Parathyroid adenoma (tissue), 2 donors: ENCODE measurements around the gene PPP5C.
"Not testable (repeated sequence)": the region's sequence is repeated elsewhere in the genome, so short reads cannot be mapped to it uniquely, and the experiment has no call there.

Experiments
- H2AFZ ChIP-seq: fragments of 300-600 bp; sonication (generic); one replicate; pipeline ENCODE4 v1.7.0; 2017; ENCODE audit warnings: antibody characterized with exemption, mild to moderate bottlenecking
- H3K27ac ChIP-seq: fragments of 300-600 bp; sonication (generic); one replicate; pipeline ENCODE4 v1.7.0; 2017
- H3K27me3 ChIP-seq: fragments of 300-600 bp; sonication (generic); one replicate; pipeline ENCODE4 v1.7.0; 2017; ENCODE audit warnings: low read length; ENCODE audit not compliant: control insufficient read depth, insufficient read depth
- H3K36me3 ChIP-seq: fragments of 300-600 bp; sonication (generic); one replicate; pipeline ENCODE4 v1.7.0; 2017; ENCODE audit warnings: low read length; ENCODE audit not compliant: control insufficient read depth, insufficient read depth
- H3K4me1 ChIP-seq: fragments of 300-600 bp; sonication (generic); one replicate; pipeline ENCODE4 v1.7.0; 2017; ENCODE audit warnings: control low read depth
- H3K4me2 ChIP-seq: fragments of 300-600 bp; sonication (generic); one replicate; pipeline ENCODE4 v1.7.0; 2017; ENCODE audit warnings: low read length
- H3K4me3 ChIP-seq: fragments of 300-600 bp; sonication (generic); one replicate; pipeline ENCODE4 v1.7.0; 2017; ENCODE audit warnings: low read depth, low read length
- H3K79me2 ChIP-seq: fragments of 300-600 bp; sonication (generic); one replicate; pipeline ENCODE4 v1.7.0; 2017; ENCODE audit warnings: control low read depth
- H3K9ac ChIP-seq: fragments of 300-600 bp; sonication (generic); one replicate; pipeline ENCODE4 v1.7.0; 2017; ENCODE audit warnings: mild to moderate bottlenecking
- H3K9me3 ChIP-seq: fragments of 300-600 bp; sonication (generic); one replicate; pipeline ENCODE4 v1.7.0; 2017; ENCODE audit warnings: low read length; ENCODE audit not compliant: control insufficient read depth
- TF ChIP-seq, protein P1 (sequence below): fragments of 300-600 bp; sonication (generic); IDR thresholded peaks from one replicate; pipeline ENCODE4 v1.7.0; 2017; ENCODE audit warnings: antibody characterized with exemption, mild to moderate bottlenecking
- donor health status: primary hyperparathyroidism.

The PPP5C gene

DNA sequence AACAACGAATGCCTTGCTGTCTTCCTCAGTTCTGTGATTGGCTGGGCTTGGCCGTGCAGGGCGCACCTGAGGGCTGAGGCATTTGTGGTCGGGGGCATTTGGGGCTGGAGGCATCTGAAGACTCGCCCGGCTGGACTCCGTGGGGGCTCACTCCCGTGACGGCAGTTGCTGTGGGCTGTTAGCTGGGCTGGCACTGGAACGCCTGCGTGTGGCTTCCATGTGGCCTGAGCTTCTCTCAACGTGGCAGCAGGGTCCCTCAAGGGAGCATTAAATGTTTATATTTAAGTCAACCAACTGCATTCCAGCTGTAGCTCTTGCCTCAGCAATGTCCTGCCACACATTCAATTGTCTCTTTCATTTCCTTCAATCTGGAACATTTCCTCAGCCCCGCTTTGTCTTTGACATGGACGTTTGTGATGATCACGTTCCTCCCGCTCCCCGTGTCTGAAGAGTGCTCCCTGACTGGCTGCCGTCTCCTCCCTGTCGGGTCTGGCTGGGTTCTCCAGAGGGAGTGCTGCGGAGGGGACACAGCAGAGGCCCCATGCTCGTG is 45.4 kb downstream of the PPP5C start:
- H3K27ac ChIP-seq, result no peak overlapping the region

DNA sequence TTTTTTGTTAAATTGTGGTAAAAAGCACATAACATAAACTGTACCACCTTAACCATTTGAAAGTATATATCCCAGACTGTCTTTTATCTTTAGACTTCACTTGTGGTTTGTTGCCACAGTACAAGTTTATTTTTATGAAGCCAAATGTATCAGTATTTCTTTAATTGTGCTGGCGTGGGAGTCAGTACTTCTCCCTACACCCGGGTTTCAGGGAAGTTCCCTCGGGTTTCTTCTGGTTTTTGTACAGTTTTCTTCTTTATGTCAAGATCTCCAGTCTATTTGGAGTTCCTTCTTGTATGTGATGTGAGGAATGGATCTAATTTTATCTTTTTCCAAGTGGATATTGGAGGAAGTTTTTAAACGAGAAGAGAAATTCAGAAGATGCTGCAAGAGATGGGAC is 46.0 kb downstream of the PPP5C start:
- Histone ChIP-seq H2AFZ (no peak overlapping the region), H3K79me2 (no peaks in the 10 kb centered on the region), H3K36me3 (no peaks in the 10 kb centered on the region), H3K27ac (no peak overlapping the region), H3K9ac (no peak overlapping the region), H3K4me3 (no peak overlapping the region), H3K4me1 (no peaks in the 10 kb centered on the region), H3K9me3 (no peaks in the 10 kb centered on the region), H3K4me2 (no peak overlapping the region), H3K27me3 (no peaks in the 10 kb centered on the region)
- TF ChIP-seq, protein P1, sequence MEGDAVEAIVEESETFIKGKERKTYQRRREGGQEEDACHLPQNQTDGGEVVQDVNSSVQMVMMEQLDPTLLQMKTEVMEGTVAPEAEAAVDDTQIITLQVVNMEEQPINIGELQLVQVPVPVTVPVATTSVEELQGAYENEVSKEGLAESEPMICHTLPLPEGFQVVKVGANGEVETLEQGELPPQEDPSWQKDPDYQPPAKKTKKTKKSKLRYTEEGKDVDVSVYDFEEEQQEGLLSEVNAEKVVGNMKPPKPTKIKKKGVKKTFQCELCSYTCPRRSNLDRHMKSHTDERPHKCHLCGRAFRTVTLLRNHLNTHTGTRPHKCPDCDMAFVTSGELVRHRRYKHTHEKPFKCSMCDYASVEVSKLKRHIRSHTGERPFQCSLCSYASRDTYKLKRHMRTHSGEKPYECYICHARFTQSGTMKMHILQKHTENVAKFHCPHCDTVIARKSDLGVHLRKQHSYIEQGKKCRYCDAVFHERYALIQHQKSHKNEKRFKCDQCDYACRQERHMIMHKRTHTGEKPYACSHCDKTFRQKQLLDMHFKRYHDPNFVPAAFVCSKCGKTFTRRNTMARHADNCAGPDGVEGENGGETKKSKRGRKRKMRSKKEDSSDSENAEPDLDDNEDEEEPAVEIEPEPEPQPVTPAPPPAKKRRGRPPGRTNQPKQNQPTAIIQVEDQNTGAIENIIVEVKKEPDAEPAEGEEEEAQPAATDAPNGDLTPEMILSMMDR, result no peak

More for the DNA sequence above, 45.4 kb downstream of the PPP5C start:
- TF ChIP-seq, protein P1, result no peak
- Histone ChIP-seq H3K4me2 (no peak overlapping the region), H3K9me3 (no peaks in the 10 kb centered on the region), H3K79me2 (no peaks in the 10 kb centered on the region), H3K27me3 (no peaks in the 10 kb centered on the region), H3K9ac (no peak overlapping the region), H3K36me3 (no peaks in the 10 kb centered on the region), H3K4me3 (no peak overlapping the region), H3K4me1 (no peaks in the 10 kb centered on the region), H2AFZ (no peak overlapping the region)

DNA sequence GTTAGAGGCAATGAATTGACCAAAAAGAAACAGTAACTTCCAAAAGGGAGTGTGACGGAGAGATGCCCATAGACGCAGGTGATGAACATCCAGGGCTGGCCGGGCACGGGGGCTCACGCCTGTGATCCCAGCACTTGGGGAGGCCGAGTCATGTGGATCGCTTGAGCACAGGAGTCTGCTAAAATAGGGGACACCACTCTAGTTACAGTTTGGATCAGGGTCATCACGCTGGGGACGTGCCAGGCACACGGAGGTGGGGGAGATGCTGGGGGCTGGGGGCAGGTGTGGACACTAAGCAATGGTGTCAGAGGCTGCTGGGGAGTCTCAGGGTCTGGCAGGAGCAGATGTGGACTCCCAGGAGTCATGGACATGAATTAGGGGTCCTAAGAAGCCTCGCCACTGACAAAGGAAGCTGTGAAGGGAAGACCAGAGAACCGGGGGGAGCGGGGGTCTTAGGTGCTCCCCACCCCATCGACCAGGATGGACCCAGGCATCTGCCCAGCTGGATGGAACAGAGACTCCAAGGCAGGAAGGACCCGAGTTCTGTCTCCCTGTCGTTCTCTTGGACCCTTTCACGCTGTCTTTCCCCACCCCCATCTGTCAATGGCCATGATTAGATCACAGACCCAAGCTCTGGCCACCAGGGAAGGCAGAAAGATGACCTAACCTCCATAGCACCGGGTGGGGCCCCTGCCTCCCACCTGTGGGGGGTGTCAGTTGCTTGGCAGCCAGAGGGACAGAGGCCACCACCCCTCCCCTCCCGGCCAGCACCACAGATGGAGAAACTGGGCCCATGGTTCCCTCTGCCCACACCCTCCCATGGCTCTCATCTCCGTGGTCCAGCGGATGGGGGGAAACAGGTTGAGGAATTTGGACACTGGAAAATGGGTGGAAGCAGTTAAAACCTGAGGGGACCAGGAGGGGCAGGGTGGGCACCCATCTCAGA is 46.8 kb downstream of the PPP5C start:
- H3K9me3 ChIP-seq, result no peaks in the 10 kb centered on the region
- no peaks in the 10 kb centered on the region for H3K4me1 ChIP-seq
- H3K36me3 ChIP-seq, result no peaks in the 10 kb centered on the region

DNA sequence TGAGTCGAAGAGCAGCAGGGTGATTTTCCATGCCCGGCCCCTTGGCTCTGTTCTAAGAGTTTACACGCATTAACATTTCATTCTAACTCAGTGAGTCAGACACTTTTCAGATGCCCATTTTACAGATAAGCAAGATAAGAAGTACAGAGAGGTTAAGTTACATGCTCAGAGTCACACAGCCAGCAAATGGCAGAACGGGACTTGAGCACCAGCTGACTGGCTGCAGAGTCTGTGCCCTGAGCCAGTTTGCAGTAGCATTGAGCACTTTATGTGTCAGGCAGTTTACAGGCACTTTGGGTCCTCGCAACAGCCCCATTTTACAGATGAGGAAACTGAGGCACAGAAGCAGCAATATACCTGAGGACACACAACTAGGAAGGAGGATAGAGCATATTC is 47.5 kb downstream of the PPP5C start:
- H3K36me3 ChIP-seq, result no peaks in the 10 kb centered on the region
- no peaks in the 10 kb centered on the region for H3K79me2 ChIP-seq
- no peak overlapping the region for H3K4me3 ChIP-seq
- TF ChIP-seq, protein P1, result no peak
- no peaks in the 10 kb centered on the region for H3K9me3 ChIP-seq
- no peak overlapping the region for H3K27ac ChIP-seq
- no peak overlapping the region for H3K9ac ChIP-seq
- H3K4me1 ChIP-seq, result no peaks in the 10 kb centered on the region
- H3K4me2 ChIP-seq, result no peak overlapping the region
- no peaks in the 10 kb centered on the region for H3K27me3 ChIP-seq
- no peak overlapping the region for H2AFZ ChIP-seq

More for the DNA sequence above, 46.8 kb downstream of the PPP5C start:
- no peak overlapping the region for H3K27ac ChIP-seq
- no peak overlapping the region for H2AFZ ChIP-seq
- no peak overlapping the region for H3K4me3 ChIP-seq
- H3K79me2 ChIP-seq, result no peaks in the 10 kb centered on the region
- no peaks in the 10 kb centered on the region for H3K27me3 ChIP-seq
- TF ChIP-seq, protein P1, result no peak
- no peak overlapping the region for H3K9ac ChIP-seq
- no peak overlapping the region for H3K4me2 ChIP-seq

DNA sequence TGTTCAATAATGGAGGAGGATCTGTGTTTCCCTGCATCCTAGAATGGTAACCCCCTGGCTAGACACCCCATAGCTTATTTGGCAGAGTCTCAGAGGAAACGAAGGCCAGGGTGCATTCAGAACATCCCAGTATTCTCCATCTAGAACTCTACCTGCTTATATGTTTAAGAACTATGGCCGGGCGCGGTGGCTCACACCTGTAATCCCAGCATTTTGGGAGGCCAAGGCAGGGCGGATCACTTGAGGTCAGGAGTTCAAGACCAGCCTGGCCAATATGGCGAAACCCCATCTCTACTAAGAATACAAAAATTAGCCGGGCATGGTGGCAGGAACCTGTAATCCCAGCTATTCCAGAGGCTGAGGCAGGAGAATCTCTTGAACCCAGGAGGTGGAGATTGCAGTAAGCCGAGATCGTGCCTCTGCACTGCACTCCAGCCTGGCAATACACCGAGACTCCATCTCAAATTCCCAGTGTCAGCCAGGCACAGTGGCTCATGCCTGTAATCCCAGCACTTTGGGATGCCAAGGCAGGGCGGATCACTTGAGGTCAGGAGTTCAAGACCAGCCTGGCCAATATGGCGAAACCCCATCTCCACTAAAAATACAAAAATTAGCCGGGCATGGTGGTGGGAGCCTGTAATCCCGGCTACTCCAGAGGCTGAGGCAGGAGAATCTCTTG is 51.1 kb downstream of the PPP5C start:
- not testable (repeated sequence) for H3K27me3 ChIP-seq, H3K9me3 ChIP-seq, H3K27ac ChIP-seq, H3K4me1 ChIP-seq, H3K79me2 ChIP-seq, H3K36me3 ChIP-seq, H3K4me3 ChIP-seq, H2AFZ ChIP-seq, H3K4me2 ChIP-seq, H3K9ac ChIP-seq
